Islet of Langerhans (tissue), 1 donor: Measurements from ENCODE around the gene CAMK1D.
A peak's percentile ranks its signal among the peaks of the same experiment; 100 is the strongest.

Experiments
- FAIRE-seq: peaks from one replicate; lab custom pipeline; 2011; peaks lifted over from hg19 to GRCh38; lab: Jason Lieb, UNC

CAMK1D gene

GRCh38 chr10:12403119-12403518 is 53.8 kb downstream of the CAMK1D start:
- FAIRE-seq, result no peak

- FAIRE-seq, result peak; percentile 51
Observed at GRCh38 chr10:12405342-12406320, 56.3 kb downstream of the CAMK1D start.

- no peak for FAIRE-seq
Observed at GRCh38 chr10:12406764-12407400, 57.5 kb downstream of the CAMK1D start.

GRCh38 chr10:12408472-12408871 is 59.1 kb downstream of the CAMK1D start:
- no peak for FAIRE-seq

- FAIRE-seq, result no peak
Observed at GRCh38 chr10:12409161-12409560, 59.8 kb downstream of the CAMK1D start.

- no peak for FAIRE-seq
Observed at GRCh38 chr10:12409613-12410012, 60.3 kb downstream of the CAMK1D start.

GRCh38 chr10:12412666-12413368 is 63.5 kb downstream of the CAMK1D start:
- FAIRE-seq, result no peak

- no peak for FAIRE-seq
Observed at GRCh38 chr10:12413369-12413711, 64.0 kb downstream of the CAMK1D start.

- FAIRE-seq, result no peak
Observed at GRCh38 chr10:12414278-12414989, 65.1 kb downstream of the CAMK1D start.

GRCh38 chr10:12416344-12417050 is 67.2 kb downstream of the CAMK1D start:
- no peak for FAIRE-seq

GRCh38 chr10:12417331-12417730 is 68.0 kb downstream of the CAMK1D start:
- FAIRE-seq, result no peak

GRCh38 chr10:12418000-12418399 is 68.7 kb downstream of the CAMK1D start:
- no peak for FAIRE-seq

- FAIRE-seq, result no peak
Observed at GRCh38 chr10:12418725-12419261, 69.4 kb downstream of the CAMK1D start.

GRCh38 chr10:12419262-12419847 is 70.0 kb downstream of the CAMK1D start:
- no peak for FAIRE-seq

- FAIRE-seq, result no peak
Observed at GRCh38 chr10:12420530-12421120, 71.3 kb downstream of the CAMK1D start.

- no peak for FAIRE-seq
Observed at GRCh38 chr10:12422189-12422588, 72.8 kb downstream of the CAMK1D start.

GRCh38 chr10:12423896-12424295 is 74.5 kb downstream of the CAMK1D start:
- FAIRE-seq, result no peak

GRCh38 chr10:12427276-12427675 is 77.9 kb downstream of the CAMK1D start:
- no peak for FAIRE-seq

- FAIRE-seq, result no peak
Observed at GRCh38 chr10:12428447-12429135, 79.2 kb downstream of the CAMK1D start.

GRCh38 chr10:12430406-12430982 is 81.1 kb downstream of the CAMK1D start:
- no peak for FAIRE-seq
